Measurements from ENCODE around the gene SCG5. TPM values are rescaled to one million over a fixed set of nuclear protein-coding genes. Genes with fewer than 3 reads are reported as not detected.

The SCG5 gene
- total and polyA plus RNA-seq, 4 donors: 2.9 to 13.4 (median 10.1) TPM

DNA sequence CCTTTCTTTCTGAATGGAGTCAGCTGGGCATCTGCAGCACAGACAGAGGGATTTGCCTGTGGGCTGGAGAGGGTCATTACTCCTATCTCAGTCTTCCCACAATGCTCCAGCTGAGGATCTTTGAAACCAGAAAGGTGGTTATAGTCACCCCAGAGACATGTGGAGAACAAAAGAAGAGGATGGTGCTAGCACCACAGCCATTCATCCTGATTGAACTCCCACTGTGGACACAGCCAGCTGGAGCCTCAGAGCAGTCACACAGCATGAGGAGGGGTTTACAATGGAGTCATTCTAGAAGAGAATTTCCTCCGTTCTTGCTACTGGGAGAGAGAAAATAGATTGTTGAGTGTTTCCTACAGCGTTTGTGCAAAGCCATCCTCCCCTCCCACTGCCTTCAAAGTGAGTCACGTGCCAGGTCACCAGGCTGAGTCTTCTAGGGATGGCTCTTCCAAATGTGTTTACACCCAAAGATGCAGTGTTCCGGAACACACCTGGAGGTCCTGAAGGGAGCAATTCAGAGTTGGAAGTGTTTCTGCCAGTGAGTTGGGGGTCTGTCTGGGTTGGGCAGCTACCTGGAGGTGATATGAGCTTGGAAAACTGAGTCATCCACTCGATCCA lies 57.4 kb downstream of the SCG5 start:
- H3K9me3 ChIP-seq (ENCODE audit: control insufficient read depth in 4 of 4, low read length in 3 of 4): no peaks in the 10 kb centered on the region
- no peak overlapping the region for H3K27ac ChIP-seq (ENCODE audit: low read depth in 1 of 2, low read length in 2 of 2)
- H3K4me1 ChIP-seq (ENCODE audit: control insufficient read depth in 4 of 4, insufficient read depth in 4 of 4, low read length in 3 of 4): peaks cover 0 to 22% (median 8%) of the 10 kb centered on the region in 4 donors
- 90% methylated on average over 5 of the region's 5 CpGs for WGBS
- no peak overlapping the region for H3K4me3 ChIP-seq (ENCODE audit: low read depth in 1 of 3, low read length in 3 of 3)
- no peaks in the 10 kb centered on the region for H3K27me3 ChIP-seq (ENCODE audit: control insufficient read depth in 4 of 4, insufficient read depth in 4 of 4, low read length in 3 of 4)
- H3K36me3 ChIP-seq (ENCODE audit: control insufficient read depth in 4 of 4, insufficient read depth in 3 of 4, low read depth in 1 of 4, low read length in 3 of 4): no peaks in the 10 kb centered on the region
- H3K9ac ChIP-seq (ENCODE audit: low read depth in 1 of 2, low read length in 2 of 2): no peak overlapping the region
- no peak for DNase-seq (ENCODE audit: low spot score)
- TF ChIP-seq ZBTB33 (IDR thresholded peaks at IDR 0.05) (no peak), FOXA1 (IDR thresholded peaks at IDR 0.05) (no peak), GABPA (IDR thresholded peaks at IDR 0.05 in 1 of 2, conservative IDR thresholded peaks at IDR 0.05 in 1 of 2) (no peak), NR2F2 (IDR thresholded peaks at IDR 0.05) (no peak), JUND (IDR thresholded peaks at IDR 0.05) (no peak), YY1 (IDR thresholded peaks at IDR 0.05) (no peak), HNF4G (IDR thresholded peaks at IDR 0.05) (no peak), HNF4A (conservative IDR thresholded peaks at IDR 0.05) (no peak), TAF1 (conservative IDR thresholded peaks at IDR 0.05) (no peak), REST (IDR thresholded peaks at IDR 0.05) (no peak), EGR1 (IDR thresholded peaks at IDR 0.05; ENCODE audit: low read depth in 2 of 2) (no peak)
- TF ChIP-seq, protein P1, sequence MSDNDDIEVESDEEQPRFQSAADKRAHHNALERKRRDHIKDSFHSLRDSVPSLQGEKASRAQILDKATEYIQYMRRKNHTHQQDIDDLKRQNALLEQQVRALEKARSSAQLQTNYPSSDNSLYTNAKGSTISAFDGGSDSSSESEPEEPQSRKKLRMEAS (IDR thresholded peaks at IDR 0.05): no peak
- TF ChIP-seq, protein P2, sequence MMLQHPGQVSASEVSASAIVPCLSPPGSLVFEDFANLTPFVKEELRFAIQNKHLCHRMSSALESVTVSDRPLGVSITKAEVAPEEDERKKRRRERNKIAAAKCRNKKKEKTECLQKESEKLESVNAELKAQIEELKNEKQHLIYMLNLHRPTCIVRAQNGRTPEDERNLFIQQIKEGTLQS (IDR thresholded peaks at IDR 0.05): no peak

DNA sequence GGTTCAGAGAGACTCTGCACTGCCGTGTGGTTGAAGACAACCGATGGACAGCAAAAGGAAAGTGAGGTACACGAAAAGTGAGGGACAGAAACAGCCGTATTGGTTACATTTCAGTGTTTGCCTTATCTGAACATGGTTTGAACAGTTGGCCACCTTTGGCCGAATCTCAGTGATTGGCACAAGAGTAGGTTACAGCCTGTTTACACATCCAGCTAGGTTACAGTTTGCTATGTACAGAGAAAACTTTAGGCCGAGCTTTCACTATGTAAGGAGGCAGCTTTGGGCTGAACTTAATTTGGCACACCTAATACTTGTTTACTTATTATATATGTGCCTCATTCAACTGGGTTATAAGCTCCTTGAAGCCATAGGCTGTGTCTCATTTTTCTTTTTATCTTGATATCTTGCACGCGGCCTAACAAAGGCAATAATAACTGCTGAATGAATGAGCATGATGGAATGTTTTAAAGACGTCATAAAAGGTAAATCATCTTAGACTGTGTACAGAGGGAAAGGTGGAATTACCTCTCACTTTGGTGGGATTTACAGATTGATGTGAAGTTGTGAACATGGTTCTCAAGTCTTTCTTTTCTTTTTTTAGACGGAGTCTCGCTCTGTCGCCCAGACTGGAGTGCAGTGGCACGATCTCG lies 59.1 kb downstream of the SCG5 start:
- Histone ChIP-seq H3K4me1 (ENCODE audit: control insufficient read depth in 4 of 4, insufficient read depth in 4 of 4, low read length in 3 of 4) (peaks cover 0 to 15% (median 8%) of the 10 kb centered on the region in 4 donors), H3K27me3 (ENCODE audit: control insufficient read depth in 4 of 4, insufficient read depth in 4 of 4, low read length in 3 of 4) (no peaks in the 10 kb centered on the region), H3K27ac (ENCODE audit: low read depth in 1 of 2, low read length in 2 of 2) (peak overlapping the region; percentile 36 to 70), H3K4me3 (ENCODE audit: low read depth in 1 of 3, low read length in 3 of 3) (peak overlapping the region in 1 of 3 donors; percentile 7), H3K9ac (ENCODE audit: low read depth in 1 of 2, low read length in 2 of 2) (peak overlapping the region in 1 of 2 donors; percentile 58), H3K36me3 (ENCODE audit: control insufficient read depth in 4 of 4, insufficient read depth in 3 of 4, low read depth in 1 of 4, low read length in 3 of 4) (no peaks in the 10 kb centered on the region), H3K9me3 (ENCODE audit: control insufficient read depth in 4 of 4, low read length in 3 of 4) (no peaks in the 10 kb centered on the region)
- no peak for DNase-seq (ENCODE audit: low spot score)
- 46% methylated on average over 14 of the region's 14 CpGs for WGBS
- TF ChIP-seq SP1 (IDR thresholded peaks at IDR 0.05) (peak; percentile 100), EGR1 (IDR thresholded peaks at IDR 0.05; ENCODE audit: low read depth in 2 of 2) (no peak), FOXA1 (IDR thresholded peaks at IDR 0.05) (peak; percentile 99), RXRA (IDR thresholded peaks at IDR 0.05) (peak; percentile 82 to 85), JUND (IDR thresholded peaks at IDR 0.05) (peak; percentile 48 to 64), ZBTB33 (IDR thresholded peaks at IDR 0.05) (peak; percentile 62), YY1 (IDR thresholded peaks at IDR 0.05) (no peak), RAD21 (IDR thresholded peaks at IDR 0.05) (peak; percentile 36 to 42), HNF4A (conservative IDR thresholded peaks at IDR 0.05) (peak; percentile 76 to 81), FOXA2 (IDR thresholded peaks at IDR 0.05) (peak; percentile 99), TAF1 (conservative IDR thresholded peaks at IDR 0.05) (no peak), NR2F2 (IDR thresholded peaks at IDR 0.05) (no peak), REST (IDR thresholded peaks at IDR 0.05) (peak; percentile 89)
- TF ChIP-seq, protein P1 (IDR thresholded peaks at IDR 0.05): peak; percentile 56

Data from liver (tissue), 9 donors.